ENCODE measurements around the gene HTRA3.

Gene HTRA3

GRCh38 chr4:8282742-8283141 is 13.2 kb downstream of the HTRA3 start:
- DNase-seq: no peak

DNA sequence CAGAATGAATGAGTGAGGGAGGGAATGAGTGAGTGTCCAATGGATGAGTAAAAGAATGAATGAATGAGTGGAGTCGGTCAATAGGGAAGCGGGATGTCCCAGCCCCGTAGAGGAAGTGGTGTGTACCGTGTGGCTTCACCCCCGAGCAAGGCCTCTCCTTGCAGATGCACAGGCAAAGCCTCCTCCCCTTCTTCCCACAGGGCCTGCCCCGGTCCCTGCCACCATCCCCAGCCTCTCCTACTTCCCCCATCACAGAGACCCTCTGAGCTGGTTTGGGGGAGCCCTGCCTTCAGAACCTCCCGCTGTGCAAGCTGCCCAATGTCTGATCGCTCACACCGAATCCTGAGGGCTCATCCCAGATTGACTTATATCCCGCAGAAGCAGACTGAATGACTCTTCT is 13.6 kb downstream of the HTRA3 start:
- DNase-seq: no peak

GRCh38 chr4:8283631-8284121 is 14.1 kb downstream of the HTRA3 start:
- no peak for DNase-seq

GRCh38 chr4:8284391-8284790 is 14.8 kb downstream of the HTRA3 start:
- no peak for DNase-seq

GRCh38 chr4:8285143-8285975 is 15.8 kb downstream of the HTRA3 start:
- DNase-seq: no peak

- no peak for DNase-seq
Observed at GRCh38 chr4:8285976-8286718, 16.6 kb downstream of the HTRA3 start.

GRCh38 chr4:8286719-8287342 is 17.3 kb downstream of the HTRA3 start:
- no peak for DNase-seq

GRCh38 chr4:8287343-8288280 is 18.1 kb downstream of the HTRA3 start:
- no peak for DNase-seq

DNA sequence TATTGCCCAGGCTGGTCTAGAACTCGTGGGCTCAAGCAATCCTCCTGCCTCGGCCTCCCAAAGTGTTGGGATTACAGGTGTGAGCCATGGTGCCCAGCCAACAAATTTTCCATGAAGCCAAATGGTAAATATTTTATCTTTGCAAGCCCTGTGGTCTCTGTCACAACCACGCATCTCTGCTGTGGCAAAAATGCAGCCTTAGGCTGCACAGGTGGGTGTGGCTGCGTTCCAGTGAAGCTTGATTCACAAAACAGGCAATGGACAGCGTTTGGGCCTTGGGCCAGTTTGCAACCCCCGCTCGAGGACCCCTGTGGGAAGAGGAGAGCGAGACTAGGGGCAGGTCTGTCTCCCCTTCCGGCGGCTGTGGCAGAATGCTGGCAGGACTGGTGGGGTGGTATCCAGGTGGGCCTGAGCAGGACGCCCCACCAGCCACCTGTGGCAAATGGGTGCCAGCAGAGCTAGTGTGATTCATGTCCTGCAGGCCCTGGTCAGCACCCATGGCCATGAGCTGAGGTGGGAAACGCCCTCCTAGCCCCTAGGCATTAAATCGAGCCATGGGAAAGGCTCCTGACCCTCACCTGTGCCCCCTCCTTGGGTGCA is 19.7 kb downstream of the HTRA3 start:
- DNase-seq: no peak

GRCh38 chr4:8289956-8290700 is 20.6 kb downstream of the HTRA3 start:
- no peak for DNase-seq

DNA sequence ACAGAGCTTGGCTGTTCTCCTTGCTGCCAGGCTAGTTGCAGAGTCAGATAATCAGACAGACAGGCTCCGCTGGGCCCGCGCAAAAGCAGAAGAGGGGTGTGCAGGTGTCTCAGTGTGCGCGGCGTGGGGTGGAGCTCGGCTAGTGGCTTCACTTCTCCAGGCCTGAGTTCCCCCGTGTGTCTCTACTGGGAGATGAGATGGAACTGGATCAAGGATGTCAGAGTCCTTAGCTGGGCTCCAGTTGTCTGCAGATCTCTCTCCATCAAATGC is 21.1 kb downstream of the HTRA3 start:
- no peak for DNase-seq

GRCh38 chr4:8291036-8291682 is 21.6 kb downstream of the HTRA3 start:
- DNase-seq: no peak

GRCh38 chr4:8291701-8292477 is 22.3 kb downstream of the HTRA3 start:
- no peak for DNase-seq

DNA sequence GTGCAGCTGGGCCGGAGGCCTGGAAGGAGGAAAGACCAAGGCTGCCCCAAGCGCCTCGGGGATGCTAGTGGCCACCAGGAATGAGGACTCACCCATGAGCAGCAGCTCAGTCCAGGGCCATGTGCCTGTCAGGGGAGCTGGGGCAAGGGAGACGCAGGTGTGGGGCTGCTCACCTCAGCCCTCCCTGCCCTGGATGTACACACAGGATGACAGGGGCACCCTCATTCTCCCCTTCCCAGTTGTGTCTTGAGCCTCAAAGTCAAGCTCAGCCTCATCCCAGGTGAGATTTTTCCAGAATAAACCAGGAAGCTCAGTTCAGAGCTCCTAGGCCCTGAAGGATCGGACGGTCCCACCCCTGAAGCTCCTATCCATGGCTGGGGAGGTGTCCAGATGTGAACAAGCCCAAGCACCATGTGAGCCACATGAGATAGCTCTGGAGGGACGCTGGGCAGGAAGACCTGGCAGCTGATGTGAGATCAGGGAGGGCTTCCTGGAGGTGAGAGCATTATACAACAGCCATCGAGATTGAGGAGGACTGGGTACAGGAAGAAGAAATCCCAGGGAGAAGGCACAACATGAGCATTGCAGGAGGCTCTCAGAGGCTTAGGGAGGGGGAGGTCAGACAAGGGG is 23.0 kb downstream of the HTRA3 start:
- DNase-seq: no peak

- no peak for DNase-seq
Observed at GRCh38 chr4:8293131-8293975, 23.8 kb downstream of the HTRA3 start.

- no peak for DNase-seq
Observed at GRCh38 chr4:8294036-8294435, 24.5 kb downstream of the HTRA3 start.

DNA sequence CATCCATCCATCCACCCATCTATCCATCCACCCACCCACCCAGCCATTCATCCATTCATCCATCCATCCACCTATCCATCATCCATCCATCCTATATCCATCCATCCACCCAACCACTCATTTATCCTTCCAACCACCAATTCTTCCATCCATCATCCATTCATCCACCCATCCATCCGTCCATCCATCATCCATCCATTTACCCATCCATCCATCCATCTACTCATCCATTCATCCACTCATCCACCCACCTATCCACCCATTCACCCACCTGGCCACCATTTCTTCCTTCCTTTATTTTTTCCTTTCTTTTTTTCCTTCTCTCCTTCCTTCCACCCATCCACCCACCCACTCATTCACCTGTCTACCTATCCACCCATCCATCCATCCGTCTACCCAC is 25.2 kb downstream of the HTRA3 start:
- no peak for DNase-seq

GRCh38 chr4:8295471-8295870 is 25.9 kb downstream of the HTRA3 start:
- DNase-seq: no peak

DNA sequence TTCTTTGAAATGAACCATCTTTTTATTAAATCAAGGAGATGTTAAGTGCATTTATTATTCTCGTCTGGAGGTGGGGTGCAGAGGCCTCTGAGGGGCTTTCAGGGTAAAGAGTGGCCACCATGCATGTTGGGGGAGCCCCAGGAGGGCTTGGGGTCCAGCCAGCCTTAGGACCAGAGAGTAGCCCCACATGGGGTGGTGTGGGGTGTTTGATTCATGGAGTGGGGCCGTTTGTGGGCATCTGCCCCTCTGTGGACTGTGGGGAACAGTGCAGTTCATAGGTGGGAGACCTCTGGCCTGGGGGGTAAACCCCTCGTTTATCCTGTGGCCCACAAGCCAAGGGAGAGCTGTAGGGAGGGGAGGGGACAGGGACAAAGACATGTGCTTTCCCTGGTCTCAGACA is 26.9 kb downstream of the HTRA3 start:
- DNase-seq: no peak
